GM19351 (cell line): ENCODE measurements around the gene MAPK9.

Source experiments
- ATAC-seq: cut with Tn5 transposase; IDR thresholded peaks from one replicate; pipeline ENCODE4 v1.9.1; 2021; ENCODE audit warnings: mild to moderate bottlenecking, moderate library complexity; ENCODE audit not compliant: unreplicated experiment

MAPK9 gene

DNA sequence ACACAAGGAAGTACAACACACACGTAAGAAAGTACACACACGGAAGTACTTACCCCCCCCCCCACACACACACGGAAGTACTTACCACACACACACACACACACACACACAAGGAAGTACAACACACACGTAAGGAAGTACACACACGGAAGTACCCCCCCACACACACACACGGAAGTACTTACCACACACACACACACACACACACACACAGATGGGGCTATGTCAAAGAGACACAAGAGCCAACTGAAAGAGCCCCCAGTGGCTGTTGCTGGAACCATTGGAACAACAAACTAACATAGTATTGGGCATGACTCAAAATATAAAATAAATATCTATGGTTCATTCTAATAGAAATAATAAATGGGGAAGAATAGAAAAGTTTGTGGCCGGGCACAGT lies 4.9 kb upstream of the MAPK9 start:
- ATAC-seq: no peak

DNA sequence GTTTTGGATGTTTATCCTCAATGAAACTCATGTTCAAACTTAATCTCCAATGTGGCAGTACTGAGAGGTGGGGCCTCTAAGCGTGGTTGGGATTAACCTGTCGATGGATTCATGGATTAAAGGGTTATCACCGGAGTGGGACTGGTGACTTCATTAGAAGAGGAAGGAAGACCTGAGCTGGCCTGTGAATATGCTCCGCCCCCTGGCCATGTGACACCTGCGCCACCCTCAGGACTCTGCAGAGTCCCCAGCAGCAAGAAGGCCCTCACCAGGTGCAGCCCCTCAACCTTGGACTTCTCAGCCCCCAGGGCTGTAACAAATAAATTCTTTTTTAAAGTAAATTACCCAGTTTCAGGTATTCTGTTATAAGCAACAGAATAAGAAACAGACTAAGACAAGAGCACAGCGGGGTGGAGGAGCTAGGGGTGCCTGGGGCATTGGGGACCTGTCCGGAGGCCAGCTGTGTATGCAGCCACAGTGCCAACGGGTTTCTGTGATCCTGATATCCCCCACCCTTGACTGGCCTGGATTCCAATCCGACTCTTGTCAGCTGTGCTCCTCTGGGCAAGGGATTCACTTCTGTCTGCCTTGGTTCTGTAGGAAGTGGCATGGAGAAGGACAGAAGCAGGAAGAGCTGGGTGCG lies 3.2 kb upstream of the MAPK9 start:
- ATAC-seq: no peak

DNA sequence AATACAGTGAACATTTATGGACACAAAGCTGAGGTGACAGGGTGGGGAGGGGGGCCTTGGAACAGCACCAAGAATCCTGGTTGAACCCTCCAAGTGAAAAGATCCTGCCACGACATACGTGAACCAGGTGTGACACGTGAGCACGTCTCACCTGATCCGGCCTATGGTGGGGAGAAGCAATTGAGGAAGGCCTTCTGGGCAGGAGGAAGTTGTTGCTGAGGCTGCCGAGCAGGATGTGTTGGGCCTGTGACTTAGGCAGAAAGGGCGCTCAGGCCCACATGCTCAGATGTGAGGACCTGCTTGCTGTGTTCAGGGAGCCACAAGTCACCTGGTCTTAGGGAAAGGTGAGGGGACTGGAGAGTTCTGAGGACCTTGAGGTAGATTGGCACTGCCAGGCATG lies 2.5 kb upstream of the MAPK9 start:
- no peak for ATAC-seq

DNA sequence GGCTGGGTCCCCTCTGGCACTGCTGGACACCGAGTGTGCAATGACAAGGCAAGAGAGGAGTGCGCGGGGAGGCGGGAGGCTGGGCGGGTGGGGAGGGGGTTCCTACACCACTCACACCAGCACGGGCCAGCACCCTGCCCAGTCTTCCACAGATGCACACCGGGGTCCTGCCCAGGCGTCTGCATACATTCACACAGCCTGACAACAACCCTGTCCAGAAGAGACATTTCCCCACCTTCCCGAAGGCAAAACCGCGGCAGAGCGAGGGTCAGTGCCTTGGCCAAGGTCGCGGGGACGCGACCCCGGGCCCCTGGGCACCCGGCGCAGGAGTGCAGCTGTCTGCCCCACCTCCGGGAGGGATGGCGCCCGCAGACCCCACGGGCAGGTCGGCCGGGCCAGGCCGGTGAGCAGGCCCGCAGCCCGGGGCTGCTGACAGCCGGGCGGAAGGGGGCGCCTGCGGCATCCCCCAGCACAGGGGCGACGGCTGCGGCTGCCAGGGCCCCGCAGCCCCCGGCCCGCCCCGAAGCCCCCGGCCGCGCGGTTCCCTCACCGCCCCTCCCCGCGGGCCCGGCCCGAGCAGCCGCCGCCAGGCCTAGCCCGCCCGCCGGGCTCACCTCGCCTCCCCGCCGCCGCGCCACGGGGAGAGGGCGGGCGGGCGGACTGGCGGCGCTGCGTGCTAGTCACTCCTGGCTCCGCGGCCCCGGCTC lies 496 bp downstream of the MAPK9 start:
- peak; percentile 32 for ATAC-seq

DNA sequence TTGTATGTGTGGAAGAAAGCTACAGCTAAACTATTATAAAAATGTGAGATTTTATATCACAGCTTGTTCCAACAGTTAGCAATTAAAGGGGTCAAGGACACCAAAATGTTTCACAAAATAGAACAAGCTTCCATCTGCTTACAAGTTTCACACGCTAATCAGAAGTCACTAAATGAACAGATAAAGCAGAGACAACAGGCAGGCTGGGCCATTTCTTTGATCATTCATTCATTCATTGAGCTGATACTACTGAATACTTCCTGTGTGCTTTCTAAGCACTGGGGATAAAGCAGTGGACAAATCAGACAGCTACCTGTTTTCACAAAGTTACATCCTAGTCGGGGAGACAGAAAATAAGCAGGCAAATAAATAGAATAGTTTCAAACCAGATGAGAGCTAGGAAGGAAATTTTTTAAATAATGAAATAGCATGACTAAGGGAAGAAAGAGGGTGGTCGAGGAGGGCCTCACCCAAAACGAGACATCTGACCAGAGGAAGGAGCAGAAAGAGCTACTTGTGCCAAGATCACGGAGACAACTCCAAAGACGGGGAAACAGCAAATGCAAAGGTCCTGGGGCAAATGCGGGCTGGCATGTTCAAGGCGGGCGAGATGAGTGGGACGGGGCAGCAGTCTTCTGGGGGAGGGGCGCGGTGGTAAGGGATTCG lies 1.2 kb downstream of the MAPK9 start:
- ATAC-seq: no peak

DNA sequence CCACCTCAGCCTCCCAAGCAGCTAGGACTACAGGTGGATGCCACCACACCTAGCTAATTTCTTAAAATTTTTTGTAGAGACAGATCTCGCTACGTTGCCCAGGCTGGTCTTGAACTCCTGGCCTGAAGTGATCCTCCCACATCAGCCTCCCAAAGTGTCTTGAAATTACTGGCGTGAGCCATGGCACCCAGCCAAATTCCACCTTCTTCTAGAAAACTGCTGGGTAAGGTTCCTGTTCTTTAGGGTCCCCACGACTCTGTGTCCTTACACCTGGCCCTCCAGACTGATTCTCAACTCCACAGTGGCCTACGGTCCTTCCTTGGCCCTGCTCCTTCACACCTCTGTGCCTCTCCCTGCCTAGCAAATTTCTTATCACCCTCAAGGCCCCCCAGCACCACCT lies 1.9 kb downstream of the MAPK9 start:
- ATAC-seq: no peak

DNA sequence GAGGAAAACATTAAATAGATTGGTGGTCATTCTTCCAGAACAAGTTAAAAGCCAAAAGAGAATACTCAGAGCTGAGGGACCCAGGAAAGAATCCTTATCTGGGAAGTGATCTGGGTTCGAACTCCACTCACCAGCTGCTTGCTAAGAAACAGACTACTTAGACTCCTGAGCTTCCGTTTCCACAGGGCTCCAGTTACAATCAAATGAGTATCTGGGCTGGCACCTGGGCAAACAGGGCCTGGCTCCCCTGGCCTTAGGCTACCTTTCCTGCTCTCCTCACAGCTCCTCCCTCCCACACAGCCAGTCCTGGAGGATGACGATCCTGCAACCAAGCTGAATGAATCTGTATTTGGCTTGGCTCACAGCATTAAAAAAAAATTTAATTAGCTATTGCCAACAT lies 2.5 kb downstream of the MAPK9 start:
- ATAC-seq: no peak

DNA sequence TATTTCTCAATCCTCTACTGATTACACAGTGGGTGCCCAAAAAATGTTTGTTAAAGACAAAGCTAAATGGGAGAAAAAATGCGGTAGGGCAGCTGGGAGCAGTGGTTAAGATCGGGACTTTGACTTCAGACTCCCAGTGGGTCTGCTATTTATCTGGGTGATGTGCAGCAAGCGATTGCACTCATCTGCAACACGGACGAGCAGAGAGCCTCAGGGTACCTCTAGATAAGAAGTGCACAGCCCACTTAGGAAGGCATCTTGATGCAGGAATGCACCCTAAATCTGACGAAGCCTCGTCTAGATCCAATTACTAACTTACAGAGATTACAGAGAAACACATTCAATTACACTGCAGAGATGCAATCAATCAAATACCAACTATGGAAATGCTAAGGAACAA lies 4.0 kb downstream of the MAPK9 start:
- no peak for ATAC-seq

DNA sequence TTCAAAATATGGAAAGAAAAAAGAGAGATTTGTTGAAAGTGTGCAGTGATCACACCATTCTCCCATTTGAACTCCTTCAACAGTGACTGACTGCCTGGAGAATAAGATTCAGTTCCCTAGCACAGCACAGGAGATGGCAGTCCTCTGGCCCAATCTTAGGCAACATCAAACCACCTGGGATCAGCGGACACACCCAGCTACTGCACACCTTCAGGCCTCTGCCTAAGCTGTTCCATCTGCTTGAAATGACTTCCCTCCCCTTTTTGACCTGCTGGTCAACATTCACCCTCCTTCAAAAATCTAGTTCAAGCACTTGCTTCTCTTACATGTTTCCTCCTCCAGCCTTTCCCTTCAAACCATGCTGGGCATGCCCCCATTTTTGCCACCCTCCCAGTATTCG lies 4.5 kb downstream of the MAPK9 start:
- no peak for ATAC-seq

DNA sequence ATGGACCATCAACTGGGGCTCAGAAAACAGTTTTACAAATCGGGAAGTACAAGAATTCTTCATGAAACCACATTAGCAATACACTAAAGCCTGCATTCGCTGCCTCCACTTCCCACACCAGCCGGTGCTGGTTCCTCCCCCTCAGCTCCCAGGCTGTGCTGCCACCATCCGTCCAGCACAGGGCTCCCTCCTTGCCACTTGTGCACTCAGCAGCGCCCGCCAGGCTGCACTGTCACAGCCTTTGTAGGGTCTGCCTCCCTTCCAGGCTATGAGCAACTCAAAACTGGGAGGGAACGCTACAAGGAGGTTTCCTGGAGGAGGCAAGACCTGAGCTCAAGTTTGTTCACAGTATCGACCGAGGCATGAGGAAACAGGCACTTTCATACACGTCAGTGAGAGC lies 7.7 kb downstream of the MAPK9 start:
- no peak for ATAC-seq

DNA sequence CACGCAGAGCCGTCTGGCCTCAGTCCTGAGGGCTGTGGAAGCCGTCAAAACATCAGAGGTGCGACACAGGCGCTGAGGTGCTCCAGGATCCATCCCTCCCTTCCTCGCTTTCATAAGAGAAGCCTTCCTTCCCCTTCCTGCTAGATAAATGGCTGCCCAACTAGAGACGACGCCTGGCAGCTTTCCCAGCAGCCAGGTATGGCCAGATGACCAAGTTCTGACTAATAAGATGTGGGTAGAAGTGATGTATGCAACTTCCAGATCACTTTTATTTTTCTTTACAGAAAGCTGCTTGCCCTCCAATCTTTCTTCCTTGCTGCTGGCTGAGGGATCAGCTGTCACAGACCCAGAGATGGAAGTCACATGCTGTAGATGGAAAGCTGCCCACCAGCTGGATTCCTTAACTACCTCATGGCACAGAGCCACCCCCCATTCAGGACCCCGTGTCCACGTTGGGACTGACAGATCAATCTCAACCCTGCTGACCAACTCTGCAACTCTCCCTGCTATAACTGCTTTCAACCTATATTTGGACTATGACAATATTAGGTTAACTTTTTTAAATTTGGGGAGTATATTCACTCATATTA lies 8.8 kb downstream of the MAPK9 start:
- no peak for ATAC-seq

DNA sequence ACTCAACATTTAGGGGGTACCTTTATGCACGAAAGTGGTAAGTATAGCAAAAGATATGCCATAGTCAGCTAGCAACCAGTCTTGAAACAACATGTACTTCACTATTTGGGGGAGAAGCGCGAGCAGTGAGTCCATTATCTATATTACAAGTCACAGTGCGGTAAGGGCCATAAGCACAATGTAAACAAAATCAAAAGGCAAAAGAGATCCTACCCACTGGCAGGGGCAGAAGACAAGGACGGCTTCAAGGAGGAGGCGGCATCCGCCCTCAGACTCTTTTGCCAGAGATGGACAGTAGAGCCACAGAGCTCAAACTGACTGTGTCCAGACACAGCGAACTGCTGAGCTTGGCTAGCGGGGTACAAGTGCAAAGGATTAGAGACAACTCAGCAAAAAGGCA lies 9.6 kb downstream of the MAPK9 start:
- no peak for ATAC-seq

DNA sequence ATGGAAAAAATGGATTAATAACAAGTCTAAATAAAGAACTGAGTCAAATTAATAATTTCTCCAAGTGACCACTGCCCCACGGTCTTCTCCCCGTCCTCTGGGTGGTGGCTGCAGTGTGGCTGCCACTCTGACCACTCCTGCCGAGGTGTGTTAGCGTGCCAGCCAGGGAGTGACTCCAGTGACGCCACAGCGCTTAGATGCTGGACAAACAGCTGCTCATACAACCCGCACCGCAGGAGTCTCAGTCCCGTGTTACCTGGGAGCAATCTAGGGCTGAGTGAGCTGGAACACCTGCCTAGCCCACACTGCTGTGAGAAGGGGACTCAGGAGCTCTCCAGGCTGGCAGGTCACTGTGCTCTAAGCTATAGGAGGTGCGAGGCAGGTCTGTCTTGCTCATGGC lies 10.2 kb downstream of the MAPK9 start:
- no peak for ATAC-seq

DNA sequence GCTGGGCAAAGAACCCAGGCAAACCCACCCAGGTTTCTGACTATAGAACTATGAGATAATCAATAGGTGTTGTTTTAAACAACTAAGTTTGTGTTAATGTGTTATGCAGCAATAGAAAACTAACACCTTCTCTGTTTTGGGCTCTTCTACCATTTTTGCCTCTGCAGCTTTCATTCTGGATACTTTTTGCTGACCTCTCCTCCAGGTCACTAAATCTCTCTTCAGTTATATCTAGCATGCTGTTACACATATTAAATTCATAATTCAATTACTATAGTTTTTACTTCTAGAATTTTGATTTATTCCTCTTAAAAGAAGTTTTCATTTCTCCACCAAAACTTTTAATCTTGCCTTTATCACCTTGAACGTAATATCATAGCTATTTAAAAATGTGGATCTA lies 17.2 kb downstream of the MAPK9 start:
- ATAC-seq: no peak

DNA sequence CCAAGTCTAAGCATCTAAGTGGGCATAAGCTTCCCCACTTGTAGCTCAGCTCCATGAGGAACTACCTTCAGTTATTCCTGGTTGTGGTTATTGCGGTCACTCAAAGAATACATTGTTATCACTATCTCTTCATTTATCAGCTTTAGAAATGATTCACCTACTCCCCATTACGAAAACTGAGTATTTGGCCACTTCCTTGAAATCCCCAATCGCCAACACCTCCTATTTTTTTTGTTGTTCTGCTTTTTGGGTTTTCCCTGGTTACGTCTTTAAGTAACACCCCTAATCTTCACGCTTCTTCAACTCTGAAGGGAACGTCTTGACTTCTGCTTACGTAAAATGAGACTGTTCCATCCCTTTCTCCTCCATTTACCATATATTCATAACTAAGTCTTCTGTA lies 20.7 kb downstream of the MAPK9 start:
- ATAC-seq: no peak

DNA sequence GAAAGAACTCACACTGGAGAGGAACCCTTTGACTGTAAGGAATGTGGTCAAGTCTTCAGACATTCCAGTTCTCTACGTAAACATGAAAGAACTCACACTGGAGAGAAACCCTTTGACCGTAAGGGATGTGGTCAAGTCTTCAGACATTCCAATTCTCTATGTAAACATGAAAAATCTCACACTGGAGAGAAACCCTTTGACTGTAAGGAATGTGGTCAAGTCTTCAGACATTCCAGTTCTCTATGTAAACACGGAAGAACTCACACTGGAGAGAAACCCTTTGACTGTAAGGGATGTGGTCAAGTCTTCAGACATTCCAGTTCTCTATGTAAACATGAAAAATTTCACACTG lies 32.6 kb downstream of the MAPK9 start:
- no peak for ATAC-seq

DNA sequence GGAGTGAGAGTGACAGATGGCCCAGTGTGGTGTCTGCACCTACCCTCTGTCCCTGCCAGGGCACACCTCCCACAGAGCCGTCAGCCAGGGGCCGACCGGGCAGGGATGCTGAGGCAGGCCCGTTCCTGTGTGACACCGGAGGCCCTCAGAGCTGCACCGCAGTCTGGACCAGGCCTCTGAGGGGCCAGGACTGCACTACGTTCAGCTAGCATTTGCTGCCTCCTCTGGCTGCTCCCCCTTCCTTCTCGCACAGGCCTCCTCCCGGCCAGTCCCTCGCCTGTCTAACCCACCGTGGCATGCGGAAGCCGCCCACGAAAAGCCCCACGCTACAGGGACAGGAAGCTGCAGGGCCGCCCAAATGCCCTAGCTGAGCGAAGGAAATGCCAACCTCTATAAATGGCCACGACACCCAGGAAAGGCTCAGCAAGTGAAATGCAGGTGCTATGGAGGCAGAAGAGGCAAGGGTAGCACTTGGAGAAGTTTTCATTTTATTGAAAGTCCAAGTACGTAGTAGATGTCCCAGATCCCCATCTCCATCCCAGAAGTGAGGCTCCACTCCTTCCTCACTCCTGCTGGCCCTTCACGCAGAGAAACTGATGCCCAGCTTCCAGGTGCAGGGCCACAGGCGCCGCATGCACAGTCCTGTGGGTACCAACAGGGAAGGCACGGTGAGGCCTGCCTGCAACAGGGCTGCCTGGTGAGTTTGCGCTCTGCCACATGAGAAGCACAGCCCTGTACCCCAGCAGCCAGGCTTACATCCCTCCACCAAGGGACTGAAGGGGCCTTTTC lies 38.7 kb downstream of the MAPK9 start:
- ATAC-seq: no peak

DNA sequence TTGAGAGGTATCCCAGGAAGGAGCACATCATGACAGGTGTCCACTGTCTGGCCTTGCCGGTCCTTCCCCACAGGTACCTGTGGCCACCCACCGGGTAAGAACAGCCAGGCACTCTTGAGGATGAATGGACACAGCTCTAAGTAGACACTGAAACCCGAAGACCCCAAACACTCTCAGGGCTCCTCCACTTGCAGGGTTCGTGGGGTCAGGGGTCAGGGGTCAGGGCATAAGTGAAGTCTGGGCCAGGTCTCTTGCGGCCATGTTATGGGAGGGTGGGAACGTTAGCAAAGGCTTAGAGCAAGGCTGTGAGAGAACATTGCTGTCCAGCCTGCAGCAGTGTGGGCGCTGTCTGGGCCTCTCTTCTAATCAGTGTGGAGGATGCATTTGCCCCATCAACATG lies 40.0 kb downstream of the MAPK9 start:
- no peak for ATAC-seq

DNA sequence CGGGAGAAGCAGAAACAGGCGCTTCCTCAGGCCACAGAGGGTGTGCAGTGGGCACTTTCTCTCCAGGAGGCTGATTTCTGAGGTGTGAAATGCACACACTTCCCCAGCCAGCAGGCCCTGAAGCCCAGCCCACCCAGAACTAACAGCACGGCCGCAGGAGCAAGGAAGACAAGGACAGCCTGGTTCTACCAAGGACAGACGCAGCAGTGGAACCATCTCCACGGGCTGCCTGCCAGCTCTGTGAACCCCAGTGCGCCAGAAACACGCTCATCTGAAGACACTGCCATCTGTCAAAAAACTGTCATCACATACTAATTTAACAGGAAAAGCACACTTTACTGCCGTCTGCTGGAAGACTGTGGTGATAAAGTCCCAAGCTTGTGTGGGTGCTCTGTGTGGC lies 40.7 kb downstream of the MAPK9 start:
- ATAC-seq: no peak

DNA sequence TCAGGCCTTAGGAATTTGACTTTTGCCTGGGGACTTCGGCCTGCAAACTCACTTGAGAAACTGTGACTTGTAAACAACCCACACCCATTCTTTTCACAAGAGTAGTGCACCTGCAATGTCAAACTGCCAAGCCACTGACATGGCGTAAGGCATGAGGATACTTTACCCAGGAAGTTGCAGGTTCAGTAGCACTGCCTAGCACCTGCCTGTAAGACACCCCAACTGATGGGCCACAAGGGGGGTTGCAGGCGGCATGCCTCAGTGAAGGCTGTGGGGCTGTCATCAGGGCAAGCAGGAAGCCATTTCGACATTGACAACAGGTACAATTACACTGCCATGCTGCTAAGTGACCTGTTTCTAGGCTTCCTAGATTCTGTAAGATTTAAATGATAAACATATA lies 41.6 kb downstream of the MAPK9 start:
- no peak for ATAC-seq

DNA sequence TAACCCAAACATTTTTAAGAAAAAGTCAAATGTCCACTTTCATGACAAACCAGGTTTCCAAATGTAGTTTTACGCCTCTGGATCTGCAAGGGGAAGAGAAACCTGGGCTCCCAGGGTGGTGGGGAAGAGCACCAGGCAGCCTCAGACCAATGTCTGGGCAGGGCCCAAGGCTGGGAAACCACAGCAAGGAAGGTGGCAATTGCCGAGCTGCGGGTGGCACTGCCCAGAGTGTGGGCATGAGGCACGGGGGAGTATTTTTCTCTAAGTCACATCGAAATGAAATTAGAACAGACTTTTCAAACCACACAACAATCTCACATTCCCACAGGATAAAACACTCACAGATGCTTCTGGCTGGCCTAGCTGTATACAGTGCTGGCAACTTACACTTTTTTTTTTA lies 50.3 kb downstream of the MAPK9 start:
- ATAC-seq: no peak
